A549 (cell line): Measurements from ENCODE around the gene RECK. TPM values are rescaled to one million over a fixed set of nuclear protein-coding genes. Genes with fewer than 3 reads are reported as not detected.

ENCODE experiments used
- ATAC-seq, 2 experiments: fragments of 200-7000 bp in 1 of 2; fragments of >200 bp in 1 of 2; cut with Nextera tagmentation in 1 of 2; cut with Tn5 transposase in 1 of 2; 3 replicates each; pipeline versions ENCODE4 v1.8.0 to v1.9.1; 2018 to 2020; ENCODE audit warnings: mild to moderate bottlenecking in 1 of 2, moderate library complexity in 1 of 2
- CTCF ChIA-PET: fragments of 300-600 bp; sonication (Branson Sonifier 250); formaldehyde crosslinking; extraction: SDS; loops from one replicate; lab custom pipeline; 2021; ENCODE audit warnings: antibody characterized with exemption, inconsistent platforms; lab: Yijun Ruan, JAX
- POLR2A ChIA-PET: fragments of 350-600 bp; formaldehyde crosslinking; extraction: SDS; loops from one replicate; lab custom pipeline; 2021; ENCODE audit warnings: antibody characterized with exemption, inconsistent platforms; lab: Yijun Ruan, JAX
- DNase-seq, 2 experiments: peaks; one replicate each; pipeline versions ENCODE4 v3.0.0 to v3.0.0-alpha.2; 2011 to 2016; ENCODE audit warnings: low read depth in 1 of 2, low spot score in 1 of 2
- FAIRE-seq: peaks from 2 replicates; lab custom pipeline; 2011; peaks lifted over from hg19 to GRCh38; lab: Jason Lieb, UNC
- H3K27ac ChIP-seq, 2 experiments: fragments of >200 bp; sonication (Bioruptor Twin); formaldehyde crosslinking; 3 replicates each; pipeline ENCODE4 v1.5.1; 2016 to 2017
- H3K4me1 ChIP-seq: fragments of >200 bp; sonication (Bioruptor Twin); formaldehyde crosslinking; 3 replicates; pipeline ENCODE4 v1.6.1; 2016
- H3K4me2 ChIP-seq: fragments of >200 bp; sonication (Bioruptor Twin); formaldehyde crosslinking; 3 replicates; pipeline ENCODE4 v1.6.1; 2016
- H3K4me3 ChIP-seq: fragments of >200 bp; sonication (Bioruptor Twin); formaldehyde crosslinking; 3 replicates; pipeline ENCODE4 v1.5.1; 2016
- H3K9me3 ChIP-seq: fragments of >200 bp; sonication (Bioruptor Twin); formaldehyde crosslinking; 3 replicates; pipeline ENCODE4 v1.6.1; 2016
- CBX2 ChIP-seq: fragments of 200-600 bp; sonication (generic); IDR thresholded peaks from 2 replicates; pipeline ENCODE4 v1.6.1; 2016; ENCODE audit warnings: low read depth, mild to moderate bottlenecking, borderline replicate concordance
- CEBPB ChIP-seq, 2 experiments: fragments of >200 bp in 1 of 2; sonication (Bioruptor Twin) in 1 of 2; formaldehyde crosslinking in 1 of 2; IDR thresholded peaks; 2 replicates each; pipeline ENCODE4 v1.6.1; 2012 to 2016
- FOSB ChIP-seq: fragments of 250-450 bp; sonication (Bioruptor Pico); IDR thresholded peaks from 2 replicates; pipeline ENCODE4 v1.5.0; 2020; ENCODE audit warnings: mild to moderate bottlenecking, moderate library complexity
- FOSL2 ChIP-seq, 2 experiments: fragments of 450-650 bp in 1 of 2; fragments of >200 bp in 1 of 2; sonication (Bioruptor Twin) in 1 of 2; formaldehyde crosslinking; IDR thresholded peaks; 2 replicates each; pipeline versions ENCODE4 v1.5.0 to v1.6.1; 2016 to 2020; ENCODE audit warnings: mild to moderate bottlenecking in 1 of 2, moderate library complexity in 1 of 2
- GATA3 ChIP-seq: IDR thresholded peaks from 2 replicates; pipeline ENCODE4 v1.6.1; 2012; ENCODE audit warnings: borderline replicate concordance
- HEYL ChIP-seq: fragments of 250-450 bp; sonication (Bioruptor Pico); IDR thresholded peaks from 2 replicates; pipeline ENCODE4 v1.8.0; 2021; ENCODE audit warnings: mild to moderate bottlenecking, moderate library complexity
- JUN ChIP-seq, 2 experiments: fragments of >200 bp; sonication (Bioruptor Twin); formaldehyde crosslinking; IDR thresholded peaks; 2 replicates in 1 of 2; 3 replicates in 1 of 2; pipeline ENCODE4 v1.6.1; 2016 to 2017
- KDM5A ChIP-seq: fragments of 200-600 bp; sonication (generic); IDR thresholded peaks from 2 replicates; pipeline ENCODE4 v1.6.1; 2016; ENCODE audit warnings: antibody characterized with exemption, mild to moderate bottlenecking
- MAFK ChIP-seq: fragments of 450-650 bp; IDR thresholded peaks from 2 replicates; pipeline ENCODE4 v1.6.1; 2014; ENCODE audit not compliant: partially characterized antibody
- NR3C1 ChIP-seq: fragments of >200 bp; sonication (Bioruptor Twin); formaldehyde crosslinking; IDR thresholded peaks from 3 replicates; pipeline ENCODE4 v1.6.1; 2017
- RAD21 ChIP-seq, 2 experiments: fragments of >200 bp in 1 of 2; sonication (Bioruptor Twin) in 1 of 2; formaldehyde crosslinking in 1 of 2; IDR thresholded peaks in 1 of 2; conservative IDR thresholded peaks in 1 of 2; 2 replicates in 1 of 2; 3 replicates in 1 of 2; pipeline ENCODE4 v1.6.1; 2012 to 2018; ENCODE audit warnings: inconsistent platforms in 1 of 2
- RCOR1 ChIP-seq: fragments of 150-350 bp; IDR thresholded peaks from 2 replicates; pipeline ENCODE4 v1.6.1; 2014; ENCODE audit warnings: antibody characterized with exemption, low read length, low read depth
- SMC3 ChIP-seq: fragments of >200 bp; sonication (Bioruptor Twin); formaldehyde crosslinking; IDR thresholded peaks from 3 replicates; pipeline ENCODE4 v1.6.1; 2018; ENCODE audit warnings: inconsistent platforms
- TP53 ChIP-seq: fragments of 250-450 bp; sonication (Bioruptor Pico); IDR thresholded peaks from 2 replicates; pipeline ENCODE4 v1.5.0; 2021; ENCODE audit warnings: mild to moderate bottlenecking, moderate library complexity
- ZNF302 ChIP-seq: fragments of 250-450 bp; sonication (Bioruptor Pico); IDR thresholded peaks from 2 replicates; pipeline ENCODE4 v1.9.0; 2021; ENCODE audit warnings: inconsistent platforms, mild to moderate bottlenecking, moderate library complexity
- WGBS: methylation state at CpG from one replicate; pipeline ENCODE4 v1.1.6; 2017; ENCODE audit errors: missing lambda C conversion rate; 5-methylcytosine and 5-hydroxymethylcytosine counted together
- polyA plus RNA-seq, 4 experiments: library from polyadenylated mRNA; depleted of rRNA in 3 of 4; stranded (reverse); fragments of >200 nt; fragmentation: RNase III in 1 of 4; extraction: RNeasy Plus Mini Kit Qiagen cat#74134 plus additional on column Dnase treatment in 1 of 4; gene quantifications; 2 replicates in 3 of 4; 3 replicates in 1 of 4; pipeline ENCODE4 v1.2.3, GENCODE V29; 2011 to 2017
- TF ChIP-seq, protein P1 (sequence below): fragments of 150-350 bp; IDR thresholded peaks from 2 replicates; pipeline ENCODE4 v1.6.1; 2014; ENCODE audit warnings: low read depth, mild to moderate bottlenecking, low read length
- TF ChIP-seq, protein P2 (sequence below): IDR thresholded peaks from 2 replicates; pipeline ENCODE4 v1.6.1; 2012
- TF ChIP-seq, protein P3 (sequence below): fragments of >200 bp; sonication (Bioruptor Twin); formaldehyde crosslinking; IDR thresholded peaks from 3 replicates; pipeline ENCODE4 v1.5.1; 2016

Gene RECK
- polyA plus RNA-seq, 2 of the 4 experiments (the other 2 are of a cell fraction): 5.0 to 8.7 TPM

DNA sequence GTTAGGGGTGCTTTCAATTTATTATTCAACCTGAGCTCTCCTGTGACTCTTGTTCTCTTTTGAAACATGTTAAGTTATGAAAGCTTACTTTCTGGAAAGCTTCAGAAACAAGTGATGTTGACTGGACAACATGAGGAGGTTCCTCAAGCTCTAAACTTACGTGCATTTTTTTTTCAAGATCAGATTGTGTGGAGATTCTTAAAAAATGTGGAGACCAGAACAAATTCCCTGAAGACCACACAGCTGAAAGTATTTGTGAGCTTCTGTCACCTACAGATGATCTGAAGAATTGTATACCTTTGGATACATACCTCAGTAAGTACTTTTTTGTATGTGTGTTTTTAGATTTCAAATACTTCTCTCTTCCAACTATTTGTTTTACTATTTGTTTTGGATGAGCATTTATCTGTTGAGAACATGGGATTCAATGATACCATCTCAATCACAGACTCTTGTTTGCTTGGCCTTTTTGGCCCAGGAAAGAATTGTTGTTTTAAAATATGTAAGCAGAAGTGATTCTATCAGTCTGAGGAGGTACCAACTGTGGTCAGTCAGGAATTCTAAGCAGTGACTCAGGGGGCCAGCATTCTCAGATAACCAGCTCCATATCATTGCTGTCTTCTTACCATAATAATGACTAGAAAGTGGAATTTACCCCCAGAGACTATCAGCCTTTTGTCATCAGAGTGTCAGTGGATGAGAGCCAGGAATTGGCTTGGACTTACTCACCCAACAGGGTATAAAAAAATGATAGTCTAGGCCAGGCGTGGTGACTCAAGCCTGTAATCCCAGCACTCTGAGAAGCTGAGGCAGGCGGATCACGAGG, 65.4 kb downstream of the RECK start (continued):
- peak; percentile 69 to 80; a peak in 3 of 5 replicates for TF ChIP-seq JUN (IDR thresholded peaks at IDR 0.05)
- TF ChIP-seq GATA3: peak; percentile 98
- TF ChIP-seq RCOR1: no peak
- peak in 1 of 2 experiments; percentile 65; a peak in 2 of 4 replicates for TF ChIP-seq CEBPB (IDR thresholded peaks at IDR 0.05)
- TF ChIP-seq, protein P1, sequence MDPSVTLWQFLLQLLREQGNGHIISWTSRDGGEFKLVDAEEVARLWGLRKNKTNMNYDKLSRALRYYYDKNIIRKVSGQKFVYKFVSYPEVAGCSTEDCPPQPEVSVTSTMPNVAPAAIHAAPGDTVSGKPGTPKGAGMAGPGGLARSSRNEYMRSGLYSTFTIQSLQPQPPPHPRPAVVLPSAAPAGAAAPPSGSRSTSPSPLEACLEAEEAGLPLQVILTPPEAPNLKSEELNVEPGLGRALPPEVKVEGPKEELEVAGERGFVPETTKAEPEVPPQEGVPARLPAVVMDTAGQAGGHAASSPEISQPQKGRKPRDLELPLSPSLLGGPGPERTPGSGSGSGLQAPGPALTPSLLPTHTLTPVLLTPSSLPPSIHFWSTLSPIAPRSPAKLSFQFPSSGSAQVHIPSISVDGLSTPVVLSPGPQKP: no peak
- TF ChIP-seq, protein P2, sequence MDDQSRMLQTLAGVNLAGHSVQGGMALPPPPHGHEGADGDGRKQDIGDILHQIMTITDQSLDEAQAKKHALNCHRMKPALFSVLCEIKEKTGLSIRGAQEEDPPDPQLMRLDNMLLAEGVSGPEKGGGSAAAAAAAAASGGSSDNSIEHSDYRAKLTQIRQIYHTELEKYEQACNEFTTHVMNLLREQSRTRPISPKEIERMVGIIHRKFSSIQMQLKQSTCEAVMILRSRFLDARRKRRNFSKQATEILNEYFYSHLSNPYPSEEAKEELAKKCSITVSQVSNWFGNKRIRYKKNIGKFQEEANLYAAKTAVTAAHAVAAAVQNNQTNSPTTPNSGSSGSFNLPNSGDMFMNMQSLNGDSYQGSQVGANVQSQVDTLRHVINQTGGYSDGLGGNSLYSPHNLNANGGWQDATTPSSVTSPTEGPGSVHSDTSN: no peak
- TF ChIP-seq NR3C1: no peak
- no peak for TF ChIP-seq TP53 (CRISPR knock-in tag)

DNA sequence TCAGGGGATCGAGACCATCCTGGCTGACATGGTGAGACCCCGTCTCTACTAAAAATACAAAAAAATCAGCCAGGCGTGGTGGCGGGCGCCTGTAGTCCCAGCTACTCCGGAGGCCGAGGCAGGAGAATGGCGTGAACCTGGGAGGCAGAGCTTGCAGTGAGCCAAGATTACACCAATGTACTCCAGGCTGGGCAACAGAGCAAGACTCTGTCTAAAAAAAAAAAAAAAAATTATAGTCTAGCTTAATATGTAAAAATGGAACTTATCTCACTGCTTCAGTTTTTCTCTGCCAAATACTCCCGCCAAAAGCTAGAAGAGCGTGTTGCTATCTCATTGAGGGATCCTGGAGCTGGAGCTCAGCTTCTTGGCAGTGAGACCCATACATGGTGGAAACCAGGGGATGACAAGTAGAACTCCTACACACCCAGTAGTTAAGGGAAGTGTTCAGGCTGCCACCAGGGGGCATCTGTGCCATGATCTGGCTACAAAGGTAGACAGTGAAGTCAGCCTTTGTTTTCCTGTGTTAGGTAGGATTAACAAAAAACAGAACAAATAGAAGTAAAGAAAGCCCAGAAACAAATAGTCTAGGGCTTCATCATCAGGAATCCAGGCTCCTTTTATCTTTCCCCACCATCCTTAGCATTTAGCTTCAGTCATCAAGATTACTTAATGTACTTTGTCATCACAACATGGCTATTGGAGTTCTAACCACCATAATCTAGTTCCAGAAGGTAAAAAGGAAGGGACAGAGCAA, 66.2 kb downstream of the RECK start:
- ChIA-PET POLR2A (interaction anchor here (0.7 to 3.5 kb wide), 8 partner anchors 34 to 155 kb away, joined by 3 to 21 read pairs (median 4); partner anchors contain the start of genes CLTA, GLIPR2 and GNE), CTCF (interaction anchor here (0.7 to 22.4 kb wide), 30 partner anchors 11 to 1537 kb away, joined by 3 to 321 read pairs (median 5); partner anchors contain the start of genes CCIN, CLTA, GLIPR2 and RECK)
- DNase-seq (peak; percentile 74 to 86), ATAC-seq (peak; percentile 90 to 91), FAIRE-seq (peak; percentile 80)
- H3K9me3 ChIP-seq: no peaks in the 10 kb centered on the region
- H3K4me1 ChIP-seq: peaks cover 26% of the 10 kb centered on the region
- no peak overlapping the region for H3K4me3 ChIP-seq
- WGBS: 53% methylated on average over 10 of the region's 10 CpGs
- peak; percentile 44 for TF ChIP-seq MAFK
- TF ChIP-seq, protein P3, sequence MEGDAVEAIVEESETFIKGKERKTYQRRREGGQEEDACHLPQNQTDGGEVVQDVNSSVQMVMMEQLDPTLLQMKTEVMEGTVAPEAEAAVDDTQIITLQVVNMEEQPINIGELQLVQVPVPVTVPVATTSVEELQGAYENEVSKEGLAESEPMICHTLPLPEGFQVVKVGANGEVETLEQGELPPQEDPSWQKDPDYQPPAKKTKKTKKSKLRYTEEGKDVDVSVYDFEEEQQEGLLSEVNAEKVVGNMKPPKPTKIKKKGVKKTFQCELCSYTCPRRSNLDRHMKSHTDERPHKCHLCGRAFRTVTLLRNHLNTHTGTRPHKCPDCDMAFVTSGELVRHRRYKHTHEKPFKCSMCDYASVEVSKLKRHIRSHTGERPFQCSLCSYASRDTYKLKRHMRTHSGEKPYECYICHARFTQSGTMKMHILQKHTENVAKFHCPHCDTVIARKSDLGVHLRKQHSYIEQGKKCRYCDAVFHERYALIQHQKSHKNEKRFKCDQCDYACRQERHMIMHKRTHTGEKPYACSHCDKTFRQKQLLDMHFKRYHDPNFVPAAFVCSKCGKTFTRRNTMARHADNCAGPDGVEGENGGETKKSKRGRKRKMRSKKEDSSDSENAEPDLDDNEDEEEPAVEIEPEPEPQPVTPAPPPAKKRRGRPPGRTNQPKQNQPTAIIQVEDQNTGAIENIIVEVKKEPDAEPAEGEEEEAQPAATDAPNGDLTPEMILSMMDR: peak; percentile 71
- no peak for TF ChIP-seq KDM5A
- no peak for TF ChIP-seq CEBPB (IDR thresholded peaks at IDR 0.05)
- peak; percentile 64 to 84; a peak in 4 of 5 replicates for TF ChIP-seq RAD21 (conservative IDR thresholded peaks at IDR 0.05 in 1 of 2, IDR thresholded peaks at IDR 0.05 in 1 of 2)
- no peak; the same call in 1 of the 2 replicates for TF ChIP-seq FOSL2 (IDR thresholded peaks at IDR 0.05)
- TF ChIP-seq FOSL2 (CRISPR knock-in tag; IDR thresholded peaks at IDR 0.05): peak; percentile 21; the same call in 1 of the 2 replicates
- peak; percentile 76 for TF ChIP-seq SMC3
- H3K27ac ChIP-seq: peak overlapping the region; percentile 26 to 77
- peak overlapping the region; percentile 17; the same call in 1 of the 3 replicates for H3K4me2 ChIP-seq

DNA sequence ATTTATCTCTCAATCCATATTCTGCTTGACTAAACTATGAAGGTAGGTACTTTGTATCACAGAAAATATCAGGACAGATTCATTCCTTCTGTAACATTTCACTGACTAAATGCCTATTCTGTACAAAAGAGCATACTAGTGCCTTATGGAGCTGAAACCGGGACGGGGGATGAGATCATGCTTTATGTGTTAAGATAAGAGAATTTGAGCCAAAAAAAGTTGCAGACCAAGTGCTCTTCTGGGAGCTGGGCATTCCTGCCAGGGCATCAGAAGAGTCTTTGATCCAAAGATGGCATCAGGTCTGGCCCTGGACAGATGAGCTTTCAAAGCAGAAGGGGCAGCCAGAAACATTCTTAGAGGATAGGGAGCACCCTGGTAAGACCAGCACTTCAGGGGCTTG, 72.4 kb downstream of the RECK start:
- TF ChIP-seq FOSB (CRISPR knock-in tag) (no peak), HEYL (CRISPR knock-in tag) (no peak), CBX2 (no peak), NR3C1 (no peak), ZNF302 (CRISPR knock-in tag) (no peak)
- H3K9me3 ChIP-seq: no peaks in the 10 kb centered on the region
- H3K4me2 ChIP-seq: no peak overlapping the region
- WGBS: 97% methylated on average over 2 of the region's 2 CpGs
- H3K4me1 ChIP-seq: no peaks in the 10 kb centered on the region
- DNase-seq (no peak), ATAC-seq (no peak), FAIRE-seq (no peak)
- H3K4me3 ChIP-seq: no peak overlapping the region
- H3K27ac ChIP-seq: no peak overlapping the region
- CTCF ChIA-PET: interaction anchor here (1.0 to 22.4 kb wide), 6 partner anchors 53 to 206 kb away, joined by 4 to 321 read pairs (median 6); partner anchors contain the start of gene CCIN
- POLR2A ChIA-PET: no interaction called here
